Testis (tissue), 5 donors: ENCODE measurements around the gene ZNF106. TPM values are rescaled to one million over a fixed set of nuclear protein-coding genes. Genes with fewer than 3 reads are reported as not detected.
A peak's percentile ranks its signal among the peaks of the same experiment; 100 is the strongest.

Experiments
- DNase-seq: peaks from one replicate; pipeline ENCODE4 v3.0.0-alpha.2; 2019
- H3K27ac ChIP-seq, 2 donors: fragments of 200-600 bp; sonication (generic); one replicate each; pipeline ENCODE4 v1.5.1; 2019
- H3K27me3 ChIP-seq: fragments of 200-600 bp; sonication (generic); one replicate; pipeline ENCODE4 v1.5.1; 2019
- H3K36me3 ChIP-seq: fragments of 200-600 bp; sonication (generic); one replicate; pipeline ENCODE4 v1.5.1; 2017; ENCODE audit warnings: low read depth; ENCODE audit errors: missing control alignments
- H3K4me1 ChIP-seq: fragments of 200-600 bp; sonication (generic); one replicate; pipeline ENCODE4 v1.5.1; 2019
- H3K4me3 ChIP-seq, 2 donors: fragments of 200-600 bp; sonication (generic); one replicate each; pipeline ENCODE4 v1.5.1; 2017 to 2019
- H3K9me3 ChIP-seq: fragments of 200-600 bp; sonication (generic); one replicate; pipeline ENCODE4 v1.5.1; 2017
- CTCF ChIP-seq, 3 experiments: fragments of 450-650 bp in 2 of 3; fragments of 200-600 bp in 1 of 3; sonication (generic) in 1 of 3; IDR thresholded peaks; one replicate each; pipeline ENCODE4 v1.5.1; 2016 to 2019; ENCODE audit warnings: antibody characterized with exemption in 3 of 3, mild to moderate bottlenecking in 2 of 3, moderate library complexity in 1 of 3
- POLR2A ChIP-seq: fragments of 450-650 bp; IDR thresholded peaks from one replicate; pipeline ENCODE4 v1.6.1; 2017; ENCODE audit warnings: antibody characterized with exemption, mild to moderate bottlenecking, moderate library complexity
- WGBS, 2 donors: methylation state at CpG; one replicate each; pipeline ENCODE4 v1.1.5; 2018; 5-methylcytosine and 5-hydroxymethylcytosine counted together
- intact Hi-C: fragments of 100-400 bp; cut with DNase I; formaldehyde crosslinking; loops from one replicate; pipeline ENCODE4 v1.15.1; 2023; ENCODE audit warnings: low total_unique reads
- long read RNA-seq, 2 donors: transcript quantifications; one replicate each; lab custom pipeline, GENCODE V29; 2026
- polyA plus RNA-seq: library from polyadenylated mRNA; stranded (reverse); fragments of 350-450 nt; fragmentation: Illumina TruSeq; extraction: RNeasy Lipid Tissue Mini Kit (QIAGEN cat#74804); gene quantifications from one replicate; pipeline ENCODE4 v1.2.3, GENCODE V29; 2014; ENCODE audit warnings: low read depth, low replicate concordance; ENCODE audit not compliant: insufficient read depth
- total RNA-seq, 2 donors: library from RNA; depleted of rRNA; stranded (reverse); fragments of >200 nt; gene quantifications; one replicate each; pipeline ENCODE4 v1.2.3, GENCODE V29; 2016

Gene ZNF106
- total RNA-seq, result 10 to 100 TPM; 84.4 to 95.4 TPM
- polyA plus RNA-seq, result 51.4 TPM
- long read RNA-seq, donor 1, result 0 reads
- long read RNA-seq, donor 2, result 0 reads

DNA sequence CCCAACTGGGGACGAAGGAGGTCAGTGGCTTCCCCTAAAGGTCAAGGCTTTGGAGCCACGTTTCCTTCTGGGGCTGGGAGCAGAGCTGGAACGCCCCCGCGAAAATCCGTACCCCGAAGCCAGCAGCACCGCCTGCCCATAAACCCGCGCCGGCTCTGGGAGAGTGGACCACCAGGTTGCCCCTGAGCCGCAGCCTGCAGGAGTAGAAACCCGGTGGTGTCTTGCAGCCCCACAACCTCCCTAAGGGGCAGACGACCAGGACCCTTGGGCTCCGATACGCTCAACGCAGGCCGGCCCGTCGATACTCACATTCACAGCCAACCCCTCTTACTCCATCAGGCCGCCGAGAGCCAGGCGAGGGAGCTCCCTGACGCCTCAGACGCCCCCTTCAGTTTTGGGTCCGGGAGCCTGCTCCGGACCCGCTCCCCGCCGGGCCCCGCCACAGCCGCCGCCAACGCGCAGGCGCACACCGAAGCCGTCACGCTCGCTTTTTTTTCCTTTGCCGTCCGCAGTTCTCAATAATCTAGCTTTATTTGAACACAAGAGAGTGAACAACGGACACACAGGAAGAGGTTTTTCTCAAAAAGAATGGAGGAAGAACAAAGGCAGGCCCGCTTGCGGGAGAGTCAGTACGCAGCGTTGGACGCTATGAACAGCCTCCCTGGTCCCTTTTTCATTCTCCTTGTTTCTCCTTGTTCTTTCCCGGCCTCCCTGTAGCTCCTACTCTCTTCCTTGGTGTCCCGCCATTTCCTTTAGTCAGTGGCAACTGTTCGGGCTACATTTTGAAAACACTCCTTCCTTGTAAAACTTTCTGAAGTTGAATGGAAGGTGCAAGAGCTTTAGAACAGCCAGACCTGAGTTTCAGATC, at the start of gene ZNF106:
Gene ZNF106, minus strand, starts transcription at position 471 of the 868 bp plus-strand sequence. CDS start 18,852 bp downstream, outside the sequence.
- whole genome bisulfite sequencing, 2 donors, result 1% methylated on average over 32 to 50 of the region's 51 CpGs
- Histone ChIP-seq H3K27me3 (no peaks in the 10 kb centered on the region), H3K27ac (peak within 1 kb of the TSS; percentile 93 to 97), H3K4me3 (peak within 1 kb of the TSS; percentile 76 to 83), H3K9me3 (no peaks in the 10 kb centered on the region), H3K36me3 (no peaks in the 10 kb centered on the region), H3K4me1 (peaks cover 12% of the 10 kb centered on the region)
- peak; percentile 85 for DNase-seq
- intact Hi-C loops, result no loop called here
- peak; percentile 53 for TF ChIP-seq POLR2A
- TF ChIP-seq CTCF (IDR thresholded peaks at IDR 0.05), result no peak

DNA sequence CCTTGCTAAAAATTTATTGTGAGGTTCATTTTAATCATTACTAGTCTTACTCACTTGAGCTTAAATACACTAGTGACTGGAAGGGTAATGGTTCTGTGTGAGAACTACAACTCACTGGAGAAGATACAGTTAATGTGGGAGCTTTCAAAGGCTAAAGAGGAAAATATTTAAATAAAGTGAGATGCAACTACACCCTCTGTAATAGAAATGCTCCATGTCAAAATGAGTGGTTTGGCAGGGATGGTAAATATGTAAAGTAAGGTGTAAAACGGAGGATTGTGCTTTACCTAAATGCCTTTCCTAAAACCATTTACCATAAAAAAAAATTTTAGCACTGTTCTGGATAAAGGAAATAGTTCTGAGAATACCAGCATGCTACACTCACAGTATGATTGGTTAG, 42.3 kb upstream of the ZNF106 start:
- Histone ChIP-seq H3K4me3 (no peak overlapping the region), H3K9me3 (no peaks in the 10 kb centered on the region), H3K4me1 (no peaks in the 10 kb centered on the region), H3K27me3 (no peaks in the 10 kb centered on the region), H3K27ac (no peak overlapping the region), H3K36me3 (no peaks in the 10 kb centered on the region)
- no peak for DNase-seq
- WGBS, 2 donors, result 86 to 90% methylated on average over 1 of the region's 1 CpG
- TF ChIP-seq CTCF (IDR thresholded peaks at IDR 0.05), result no peak
- no peak for TF ChIP-seq POLR2A
- intact Hi-C loops, result no loop called here

GRCh38 chr15:42528970-42529369, 38.0 kb upstream of the ZNF106 start:
- no peaks in the 10 kb centered on the region for H3K4me1 ChIP-seq
- no peak for DNase-seq
- TF ChIP-seq CTCF (IDR thresholded peaks at IDR 0.05), result no peak
- no peak for TF ChIP-seq POLR2A
- H3K27me3 ChIP-seq, result no peaks in the 10 kb centered on the region
- intact Hi-C loops, result no loop called here
- H3K27ac ChIP-seq, result no peak overlapping the region
- H3K36me3 ChIP-seq, result no peaks in the 10 kb centered on the region
- H3K4me3 ChIP-seq, result no peak overlapping the region
- H3K9me3 ChIP-seq, result no peaks in the 10 kb centered on the region
- 92 to 95% methylated on average over 3 of the region's 3 CpGs for WGBS, 2 donors

DNA sequence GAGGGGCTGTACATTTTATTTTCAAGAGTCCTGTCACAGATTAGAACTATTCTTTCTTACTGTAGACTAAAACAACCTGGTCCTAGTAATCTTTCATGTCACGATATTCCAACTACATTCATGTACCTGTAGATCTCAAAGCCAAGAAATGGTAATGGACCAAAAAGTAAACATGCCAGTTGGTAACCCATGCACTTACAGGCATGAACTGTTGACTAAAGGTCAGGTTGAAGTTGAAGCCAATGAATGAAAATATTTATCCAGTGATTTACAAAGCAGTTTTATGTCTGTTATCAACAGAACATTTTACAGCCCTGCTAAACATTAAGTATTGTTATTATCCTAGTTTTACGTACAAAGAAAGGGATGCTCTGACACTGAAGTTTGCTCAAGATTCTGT, 32.4 kb upstream of the ZNF106 start:
- H3K4me3 ChIP-seq, result no peak overlapping the region
- DNase-seq, result no peak
- no peaks in the 10 kb centered on the region for H3K4me1 ChIP-seq
- no peaks in the 10 kb centered on the region for H3K36me3 ChIP-seq
- TF ChIP-seq CTCF (IDR thresholded peaks at IDR 0.05), result no peak
- TF ChIP-seq POLR2A, result no peak
- H3K9me3 ChIP-seq, result no peaks in the 10 kb centered on the region
- H3K27me3 ChIP-seq, result no peaks in the 10 kb centered on the region
- 89 to 92% methylated on average over 2 of the region's 2 CpGs for WGBS, 2 donors
- H3K27ac ChIP-seq, result no peak overlapping the region
- intact Hi-C loops, result no loop called here

- intact Hi-C loops, result no loop called here
- H3K4me3 ChIP-seq, result no peak overlapping the region
- no peak for DNase-seq
- TF ChIP-seq CTCF (IDR thresholded peaks at IDR 0.05), result no peak
- no peak for TF ChIP-seq POLR2A
- no peaks in the 10 kb centered on the region for H3K36me3 ChIP-seq
- peak overlapping the region; percentile 49 to 84 for H3K27ac ChIP-seq
- WGBS, 2 donors, result 30 to 32% methylated on average over 4 of the region's 4 CpGs
- H3K9me3 ChIP-seq, result no peaks in the 10 kb centered on the region
- H3K4me1 ChIP-seq, result peaks cover 33% of the 10 kb centered on the region
- H3K27me3 ChIP-seq, result no peaks in the 10 kb centered on the region
Measured at GRCh38 chr15:42511007-42511391, 20.1 kb upstream of the ZNF106 start.
